ENCODE data around the gene MRPL28. TPM values are rescaled to one million over a fixed set of nuclear protein-coding genes. Genes with fewer than 3 reads are reported as not detected.

Gene MRPL28
- polyA plus RNA-seq, 1 of the 3 experiments (the other 2 are of a cell fraction) = 320 TPM

GRCh38 chr16:371515-372301 lies 1.4 kb upstream of the MRPL28 start:
- H3F3A ChIP-seq (replicated peaks; ENCODE audit: insufficient read depth) = peaks cover 8% of the 10 kb centered on the region
- TF ChIP-seq POLR2AphosphoS5 (IDR thresholded peaks at IDR 0.05; ENCODE audit: low read depth, low read length) (no peak), FOXJ3 (CRISPR knock-in tag; IDR thresholded peaks at IDR 0.05) (no peak), CTCF (IDR thresholded peaks at IDR 0.05) (no peak), MEF2A (IDR thresholded peaks at IDR 0.05; ENCODE audit: borderline replicate concordance, low read depth) (no peak)
- no peaks in the 10 kb centered on the region for H4K20me1 ChIP-seq (ENCODE audit: insufficient read depth)
- peaks cover 8 to 20% of the 10 kb centered on the region in 2 experiments; a peak in 2 of 4 replicates for H3K4me1 ChIP-seq (ENCODE audit: control insufficient read depth in 1 of 2, insufficient read depth in 2 of 2, low read depth in 1 of 2, low read length in 1 of 2)
- DNase-seq = no peak
- H3K36me3 ChIP-seq (replicated peaks in 1 of 2; ENCODE audit: control insufficient read depth in 1 of 2, insufficient read depth in 2 of 2, low read length in 1 of 2) = peaks cover 2 to 66% of the 10 kb centered on the region in 2 experiments
- ChIA-PET CTCF (interaction anchor here (1.1 to 1.9 kb wide), 3 partner anchors 9 to 265 kb away, joined by 4 to 16 read pairs (median 9); no protein-coding TSS in a partner anchor), POLR2A (interaction anchor here (1.6 kb wide), 1 partner anchor 10 kb away, joined by 4 read pairs; the partner anchor contains the start of gene PGAP6)
- no peak overlapping the region for H3K4me3 ChIP-seq (ENCODE audit: low read depth in 2 of 2, low read length in 1 of 2)
- H3K27me3 ChIP-seq (ENCODE audit: insufficient read depth) = no peaks in the 10 kb centered on the region
- H3K4me2 ChIP-seq = no peak overlapping the region
- WGBS (ENCODE audit: low lambda C conversion rate) = 98% methylated on average over 18 of the region's 31 CpGs
- no peak overlapping the region for H3K9ac ChIP-seq
- no peak overlapping the region for H3K27ac ChIP-seq (ENCODE audit: low read depth in 2 of 2, low read length in 1 of 2)
- H3K9me3 ChIP-seq = no peaks in the 10 kb centered on the region
- no peaks in the 10 kb centered on the region; the same call in 1 of the 2 replicates for H3K79me2 ChIP-seq (ENCODE audit: insufficient read depth)
- no peaks in the 10 kb centered on the region for H3K9me2 ChIP-seq
- no peak overlapping the region for H2AFZ ChIP-seq (ENCODE audit: low read depth)

GRCh38 chr16:370979-371514 lies 709 bp upstream of the MRPL28 start:
- Histone ChIP-seq H3K4me2 (peak overlapping the region; percentile 30; the same call in 1 of the 2 replicates), H3K27ac (ENCODE audit: low read depth in 2 of 2, low read length in 1 of 2) (peak overlapping the region; percentile 19 to 84; a peak in 3 of 4 replicates), H3K4me1 (ENCODE audit: control insufficient read depth in 1 of 2, insufficient read depth in 2 of 2, low read depth in 1 of 2, low read length in 1 of 2) (peaks cover 8 to 20% of the 10 kb centered on the region in 2 experiments; a peak in 2 of 4 replicates), H3K79me2 (ENCODE audit: insufficient read depth) (no peaks in the 10 kb centered on the region; the same call in 1 of the 2 replicates), H2AFZ (ENCODE audit: low read depth) (peak overlapping the region; percentile 61), H3K36me3 (replicated peaks in 1 of 2; ENCODE audit: control insufficient read depth in 1 of 2, insufficient read depth in 2 of 2, low read length in 1 of 2) (peaks cover 2 to 60% of the 10 kb centered on the region in 2 experiments), H3K9ac (no peak overlapping the region), H3K4me3 (ENCODE audit: low read depth in 2 of 2, low read length in 1 of 2) (no peak overlapping the region), H3F3A (replicated peaks; ENCODE audit: insufficient read depth) (peaks cover 9% of the 10 kb centered on the region), H3K9me3 (no peaks in the 10 kb centered on the region), H3K9me2 (no peaks in the 10 kb centered on the region), H4K20me1 (ENCODE audit: insufficient read depth) (no peaks in the 10 kb centered on the region), H3K27me3 (ENCODE audit: insufficient read depth) (no peaks in the 10 kb centered on the region)
- DNase-seq = no peak
- ChIA-PET CTCF (interaction anchor here (1.1 to 1.9 kb wide), 4 partner anchors 9 to 274 kb away, joined by 4 to 16 read pairs (median 6); no protein-coding TSS in a partner anchor), POLR2A (interaction anchor here (1.6 kb wide), 1 partner anchor 11 kb away, joined by 4 read pairs; the partner anchor contains the start of gene PGAP6)
- WGBS (ENCODE audit: low lambda C conversion rate) = 78% methylated on average over 6 of the region's 10 CpGs
- no peak for TF ChIP-seq FOSL2 (IDR thresholded peaks at IDR 0.05; ENCODE audit: borderline replicate concordance, low read depth)
- TF ChIP-seq CTCF (IDR thresholded peaks at IDR 0.05) = no peak
- no peak for TF ChIP-seq YY1 (IDR thresholded peaks at IDR 0.05; ENCODE audit: low read depth)
- no peak for TF ChIP-seq ELF1 (IDR thresholded peaks at IDR 0.05)

Data from SK-N-SH (cell line).